ENCODE results near the gene ILK.
A peak's percentile ranks its signal among the peaks of the same experiment; 100 is the strongest.

ILK gene

DNA sequence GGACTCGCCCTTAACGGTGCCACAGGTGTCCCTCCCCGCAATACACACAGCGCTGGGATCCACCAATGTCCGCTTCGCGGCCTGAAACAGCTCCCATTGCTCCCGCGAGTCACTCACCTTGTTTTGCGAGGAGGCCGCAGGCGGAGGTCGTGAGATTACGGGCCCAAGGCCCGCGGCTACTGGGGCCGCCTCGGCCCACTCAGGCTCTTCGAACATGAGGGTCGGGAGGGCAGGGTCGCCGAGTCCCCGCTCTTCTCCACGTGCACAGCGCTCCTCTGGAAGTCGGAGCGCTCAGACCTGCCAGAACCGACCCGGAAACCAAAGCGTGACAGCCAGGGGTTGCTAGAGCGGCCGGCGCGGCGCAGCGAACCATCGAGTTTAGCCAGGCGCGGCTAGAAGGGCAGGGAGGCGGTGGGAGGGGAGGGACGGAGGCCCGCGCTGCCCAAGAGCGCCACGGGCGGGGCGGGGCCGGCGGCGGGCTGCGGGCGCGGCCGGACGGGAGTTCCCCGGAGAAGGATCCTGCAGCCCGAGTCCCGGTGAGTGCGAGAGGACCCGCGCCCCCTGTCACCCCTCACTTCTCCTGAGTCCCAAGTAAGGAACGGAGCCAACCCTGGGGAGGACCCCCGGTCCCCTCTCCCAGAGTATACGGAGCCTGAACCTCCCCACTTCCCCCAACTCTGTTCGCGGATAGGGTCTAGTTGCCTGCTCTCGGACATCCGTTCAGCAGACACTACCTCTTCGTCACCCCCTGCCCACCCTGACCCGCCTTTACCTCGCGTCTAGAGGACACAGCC is at the start of gene ILK, which contains the start of gene RRP8:
ILK (plus strand) TSS at position 488 of the 794 bp plus-strand sequence. CDS start 498 bp downstream, outside the sequence.
RRP8 (minus strand) TSS at position 330 of the 794 bp plus-strand sequence; CDS start at position 216, 114 bp downstream.
- DNase-seq, result peak; percentile 81

DNA sequence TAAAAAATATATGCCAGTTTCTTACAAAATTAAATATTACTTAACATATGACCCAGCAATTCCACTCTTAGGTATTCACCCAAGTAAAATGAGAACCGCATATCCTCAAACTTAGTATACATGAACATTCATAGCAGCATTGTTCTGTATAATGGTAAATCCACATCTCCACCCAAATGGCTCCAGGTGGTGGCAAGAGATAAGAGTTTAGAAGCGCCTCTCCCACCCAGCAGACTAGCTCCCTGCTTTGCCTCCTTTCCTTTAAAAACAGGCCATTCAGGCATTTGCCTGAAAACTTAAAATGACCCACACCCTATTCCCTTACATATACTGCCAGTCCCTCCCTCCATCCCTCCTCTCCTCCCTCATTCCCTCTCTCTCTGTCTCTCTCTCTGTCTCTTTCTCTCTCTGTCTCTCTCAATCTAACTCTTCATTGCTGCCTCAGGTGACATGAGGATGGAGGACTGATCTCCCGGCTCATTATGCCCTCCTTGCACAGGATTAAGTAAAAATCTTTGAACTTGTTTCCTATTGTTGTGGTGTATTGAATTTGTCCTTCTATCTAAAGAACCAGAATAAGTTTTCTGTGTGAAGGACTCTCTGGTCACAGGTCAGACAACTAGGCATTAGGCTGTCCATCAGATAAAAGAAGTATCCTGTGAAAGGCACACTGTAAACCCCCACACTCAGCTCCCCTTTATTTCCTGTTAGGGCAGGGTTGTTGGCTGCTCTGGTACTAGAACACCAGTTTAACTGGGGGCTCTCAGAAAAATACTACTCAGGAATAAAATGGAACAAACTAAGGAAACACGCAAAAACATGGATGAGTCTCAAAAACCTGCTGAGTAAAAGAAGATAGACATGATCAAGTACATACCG is 48.5 kb upstream of the ILK start:
- no peak for DNase-seq

DNA sequence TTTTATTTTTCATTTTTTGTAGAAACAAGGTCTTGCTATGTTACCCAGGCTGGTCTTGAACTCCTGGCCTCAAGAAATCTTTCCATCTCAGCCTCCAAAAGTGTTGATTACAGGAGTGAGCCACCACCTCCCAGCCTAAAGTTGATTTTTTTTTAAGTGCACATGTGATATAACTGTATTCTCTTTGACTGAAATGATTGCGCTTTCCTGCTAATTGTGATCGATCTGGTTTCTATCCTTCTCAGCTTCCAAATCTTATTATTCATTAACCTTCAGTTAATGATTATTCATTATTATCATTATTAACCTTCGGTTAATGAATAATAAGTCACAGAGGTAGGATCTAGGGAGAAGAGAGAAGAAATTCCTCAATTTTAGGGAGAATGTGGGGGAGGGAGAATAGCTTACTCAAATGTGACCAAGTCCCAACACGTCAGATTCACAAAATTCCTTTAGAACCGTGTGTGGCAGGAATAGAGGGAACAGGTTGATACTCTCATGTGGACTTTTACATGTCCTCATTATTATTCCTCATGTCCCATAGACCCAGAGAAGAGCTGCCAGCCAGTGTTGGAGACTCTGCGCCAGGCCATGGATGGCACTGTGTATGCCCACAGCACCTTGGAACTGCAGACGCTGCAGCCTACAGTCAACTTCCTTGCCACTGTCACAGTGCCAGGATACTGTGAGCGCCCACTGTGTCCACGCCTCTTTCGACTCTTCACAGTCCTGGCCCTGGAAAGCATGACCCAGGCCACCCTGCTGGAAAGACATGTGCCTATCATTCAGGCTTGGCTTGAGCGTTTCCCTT is 47.2 kb upstream of the ILK start:
- DNase-seq, result no peak

DNA sequence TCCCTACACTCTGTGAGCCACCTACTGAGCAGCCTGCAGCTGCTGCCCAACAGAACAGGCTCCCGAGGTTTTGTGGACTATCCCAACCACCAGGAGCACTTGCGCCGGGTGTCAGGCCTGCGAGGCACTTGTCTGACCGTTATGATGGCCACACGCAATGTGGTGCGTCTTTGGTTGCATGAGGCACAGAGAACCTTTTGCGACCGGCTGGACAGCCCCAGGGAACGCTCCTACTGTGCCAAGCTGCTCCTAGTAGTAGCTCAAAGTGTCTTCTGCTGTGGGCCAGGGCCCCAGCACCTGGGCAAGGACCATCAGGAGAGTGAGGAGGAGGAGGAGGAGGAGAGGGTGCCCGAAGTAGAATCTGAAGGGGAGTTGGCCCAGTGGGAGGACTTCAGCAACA is 46.5 kb upstream of the ILK start:
- DNase-seq, result no peak

DNA sequence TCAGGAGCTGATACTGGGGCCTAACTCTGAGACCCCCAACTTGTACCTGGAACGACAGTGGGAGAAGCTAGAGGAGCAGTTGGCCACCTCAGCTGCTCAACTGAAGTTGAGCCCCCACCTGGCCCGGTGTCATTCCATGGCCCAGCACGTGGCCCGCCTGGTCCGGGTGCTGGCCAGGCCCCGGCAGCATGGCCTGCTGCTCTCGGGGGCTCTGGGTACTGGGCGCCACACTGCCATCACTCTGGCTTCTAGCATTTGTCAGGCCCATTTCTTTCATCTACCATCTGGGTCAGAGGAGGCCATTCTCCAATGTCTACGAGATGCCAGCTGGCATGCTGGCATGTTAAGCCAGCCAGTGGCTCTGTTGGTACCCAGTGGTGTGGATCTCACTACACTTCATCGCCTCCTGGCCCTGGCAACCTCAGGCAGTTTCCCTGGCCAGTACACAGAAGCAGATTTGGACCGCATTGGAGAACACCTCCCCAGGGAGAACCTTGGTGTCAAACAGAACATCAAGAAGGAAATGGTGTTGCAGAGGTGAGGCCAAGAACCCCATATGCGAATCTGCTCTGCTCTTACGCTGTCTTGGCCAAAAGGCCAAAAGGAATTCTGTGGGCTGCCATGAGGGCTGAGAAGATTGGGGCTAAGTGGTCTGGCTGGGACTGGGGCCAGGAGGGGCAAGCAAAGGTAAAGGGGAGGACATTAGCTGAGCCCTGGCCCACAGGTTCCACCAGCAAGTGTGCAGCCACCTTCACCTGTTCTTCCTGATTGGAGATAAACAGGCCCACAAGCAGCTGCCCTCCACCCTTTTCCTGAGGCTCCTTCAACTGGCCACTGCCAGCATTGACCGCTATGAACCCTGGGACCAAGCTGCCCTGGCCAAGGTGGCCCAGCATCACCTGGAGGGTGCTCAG is 45.6 kb upstream of the ILK start:
- DNase-seq, result no peak

DNA sequence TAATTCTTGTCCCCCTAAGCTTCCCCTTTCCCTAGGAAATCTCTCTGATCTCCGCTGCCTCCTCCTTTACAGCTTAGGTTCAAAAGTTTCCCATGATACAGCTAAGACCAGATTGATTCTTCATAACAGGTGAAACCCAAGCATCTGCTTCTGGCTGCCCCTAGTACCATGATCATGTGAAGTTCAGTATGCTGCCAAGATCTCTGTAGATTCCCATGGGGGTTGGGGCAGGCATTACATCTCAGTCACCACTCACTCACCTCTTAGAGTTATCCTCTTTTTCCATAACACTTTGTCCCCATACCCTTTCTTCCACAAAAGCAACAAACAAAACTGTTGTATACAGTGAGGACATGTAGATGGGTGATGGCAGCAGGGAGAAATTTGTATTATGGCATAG is 44.2 kb upstream of the ILK start:
- DNase-seq, result no peak

DNA sequence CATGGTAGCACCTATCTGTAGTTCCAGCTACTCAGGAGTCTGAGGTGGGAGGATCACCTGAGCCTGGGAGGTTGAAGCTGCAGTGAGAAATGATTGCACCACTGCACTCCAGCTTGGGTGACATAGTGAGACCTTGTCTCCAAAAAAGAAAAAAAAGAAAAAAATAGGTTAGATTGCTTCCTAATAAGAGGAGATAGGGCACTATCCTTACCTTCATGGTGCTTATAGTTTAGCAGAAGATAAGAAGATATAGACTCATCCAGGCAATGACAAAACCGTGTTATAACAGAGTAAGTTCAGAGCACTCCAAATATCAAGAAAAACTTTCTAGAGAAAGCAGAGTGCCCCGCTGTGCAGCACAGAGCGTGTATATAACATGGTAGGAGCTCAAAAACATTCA is 42.3 kb upstream of the ILK start:
- DNase-seq, result no peak

DNA sequence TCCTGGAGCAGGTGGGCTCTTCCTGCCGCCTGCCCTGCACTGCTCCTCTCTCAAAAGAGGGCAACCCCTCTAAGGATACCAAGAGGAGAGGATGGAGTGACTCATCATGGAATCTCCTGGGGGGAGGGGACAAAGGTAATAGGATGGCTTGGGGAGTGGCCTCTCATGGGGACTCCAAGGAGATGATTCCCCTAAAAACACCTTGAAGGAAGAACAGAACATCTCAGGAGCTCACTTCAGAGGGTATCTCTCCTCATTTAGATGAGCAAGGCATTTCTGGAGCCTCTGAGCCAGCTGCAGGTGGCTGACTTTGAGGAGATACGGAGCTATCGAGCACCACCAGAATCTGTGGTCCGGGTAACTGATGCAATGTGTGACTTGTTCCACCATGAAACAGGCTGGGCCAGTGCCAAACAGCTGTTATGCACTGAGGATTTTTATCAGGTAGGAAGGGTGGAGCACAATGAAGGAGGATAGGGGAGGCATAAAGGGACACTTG is 40.4 kb upstream of the ILK start:
- no peak for DNase-seq

DNA sequence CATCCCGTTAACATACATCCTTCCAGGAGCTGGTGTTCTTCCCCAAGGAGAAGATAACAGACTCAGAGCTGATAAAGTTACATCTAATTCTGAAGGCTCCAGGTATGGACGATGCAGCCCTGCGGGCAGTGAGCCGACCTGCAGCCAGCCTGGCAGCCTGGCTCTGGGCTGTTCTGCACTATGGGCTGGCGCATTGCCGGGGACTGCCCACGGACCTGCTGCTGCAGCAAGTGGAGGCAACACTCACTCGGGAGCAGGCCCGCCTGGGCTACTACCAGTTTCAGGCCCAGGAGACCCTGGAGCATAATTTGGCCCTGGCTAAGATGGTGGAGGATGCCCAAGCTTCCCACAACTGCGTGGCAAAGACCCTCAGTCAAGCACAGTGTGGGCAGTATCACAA is 39.9 kb upstream of the ILK start:
- no peak for DNase-seq

DNA sequence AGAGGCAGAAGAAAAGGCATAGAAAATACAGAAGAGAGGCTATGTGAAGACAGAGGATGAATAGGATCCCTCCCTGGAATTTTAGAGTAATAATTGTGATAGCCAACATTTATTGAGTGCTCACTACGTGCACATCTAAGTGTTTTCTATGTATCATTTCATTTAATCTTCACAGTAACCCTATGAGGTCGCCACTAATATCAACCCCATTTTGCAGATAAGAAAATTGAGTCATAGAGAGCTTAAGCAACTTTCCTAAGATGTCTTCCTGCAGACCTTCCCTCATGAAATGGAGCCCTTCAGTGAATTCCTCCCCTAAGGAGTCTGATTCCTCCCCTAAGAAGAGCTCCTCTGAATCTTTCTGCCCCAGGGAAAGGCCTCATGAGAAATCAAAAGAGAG is 38.2 kb upstream of the ILK start:
- no peak for DNase-seq

DNA sequence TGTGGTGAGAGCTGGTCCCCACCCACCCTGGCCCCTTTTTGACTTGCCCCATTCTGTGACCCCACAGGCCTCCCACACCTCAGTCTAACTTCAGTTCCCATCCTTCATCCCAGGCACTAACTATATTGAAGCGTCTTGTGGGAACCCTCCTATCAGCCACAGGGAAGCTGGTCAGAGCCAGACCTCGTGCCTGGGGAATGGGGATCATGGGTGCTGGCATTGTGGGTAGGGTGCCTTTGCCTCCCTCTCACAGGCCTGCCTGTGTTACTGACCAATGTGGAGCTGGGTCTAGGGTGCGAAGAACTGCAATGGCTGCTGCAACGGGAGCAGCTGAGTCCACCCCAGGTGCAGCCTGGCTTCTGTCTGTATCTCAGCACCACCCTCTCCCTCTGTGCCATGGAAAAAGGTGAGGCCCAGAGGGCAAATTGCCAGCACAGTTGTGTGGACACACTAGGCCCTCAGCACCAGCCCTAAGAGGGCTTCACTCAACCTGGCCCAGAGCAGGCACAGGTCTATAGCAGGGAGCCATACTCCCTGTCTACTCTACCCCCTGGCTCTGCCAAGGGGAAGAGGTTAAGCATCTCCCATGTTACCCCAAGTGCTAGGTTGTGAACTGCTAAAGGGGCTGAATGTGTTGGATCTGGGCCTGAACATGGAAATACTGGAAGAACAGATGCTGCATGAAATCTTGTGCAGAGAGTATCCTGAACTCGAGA is 37.4 kb upstream of the ILK start:
- DNase-seq, result no peak

DNA sequence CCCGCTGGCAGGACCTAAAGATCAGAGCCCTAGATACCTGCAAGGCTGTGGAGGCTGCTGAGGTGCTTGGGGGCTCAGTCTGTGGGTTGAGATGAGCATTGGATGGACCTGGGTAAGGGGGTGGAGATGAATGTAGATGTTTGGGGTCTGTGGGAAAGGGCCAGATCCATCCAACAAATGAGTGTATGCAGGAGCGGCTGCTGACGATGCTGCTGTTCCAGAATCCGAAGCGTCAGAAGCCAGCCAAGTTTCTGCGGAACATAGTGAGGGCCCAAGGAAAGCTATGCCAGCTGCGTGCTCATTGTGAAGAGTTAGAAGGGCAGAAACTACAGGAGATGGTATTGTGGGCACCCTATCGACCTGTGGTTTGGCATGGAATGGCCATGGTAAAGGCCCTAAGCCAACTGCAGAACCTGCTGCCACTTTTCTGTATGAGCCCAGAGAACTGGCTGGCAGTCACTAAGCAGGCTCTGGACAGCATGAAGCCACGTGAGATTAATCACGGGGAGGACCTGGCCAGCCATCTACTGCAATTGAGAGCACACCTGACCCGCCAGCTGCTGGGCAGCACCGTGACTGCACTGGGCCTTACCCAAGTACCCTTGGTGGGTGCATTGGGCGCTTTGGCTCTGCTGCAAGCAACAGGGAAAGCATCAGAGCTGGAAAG is 36.7 kb upstream of the ILK start:
- no peak for DNase-seq

DNA sequence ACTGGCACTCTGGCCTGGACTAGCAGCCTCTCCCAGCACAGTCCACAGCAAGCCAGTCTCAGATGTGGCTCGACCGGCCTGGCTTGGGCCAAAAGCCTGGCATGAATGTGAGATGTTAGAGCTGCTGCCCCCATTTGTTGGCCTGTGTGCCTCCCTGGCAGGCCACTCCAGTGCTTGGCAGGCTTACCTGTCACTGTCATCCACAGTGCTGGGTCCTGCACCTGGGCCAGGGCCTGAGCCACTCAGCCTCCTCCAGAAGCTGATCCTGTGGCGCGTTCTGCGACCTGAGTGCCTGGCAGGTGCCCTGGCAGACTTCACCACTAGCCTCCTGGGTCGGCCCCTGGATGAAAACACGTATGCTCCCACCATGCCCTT is 36.2 kb upstream of the ILK start:
- no peak for DNase-seq

DNA sequence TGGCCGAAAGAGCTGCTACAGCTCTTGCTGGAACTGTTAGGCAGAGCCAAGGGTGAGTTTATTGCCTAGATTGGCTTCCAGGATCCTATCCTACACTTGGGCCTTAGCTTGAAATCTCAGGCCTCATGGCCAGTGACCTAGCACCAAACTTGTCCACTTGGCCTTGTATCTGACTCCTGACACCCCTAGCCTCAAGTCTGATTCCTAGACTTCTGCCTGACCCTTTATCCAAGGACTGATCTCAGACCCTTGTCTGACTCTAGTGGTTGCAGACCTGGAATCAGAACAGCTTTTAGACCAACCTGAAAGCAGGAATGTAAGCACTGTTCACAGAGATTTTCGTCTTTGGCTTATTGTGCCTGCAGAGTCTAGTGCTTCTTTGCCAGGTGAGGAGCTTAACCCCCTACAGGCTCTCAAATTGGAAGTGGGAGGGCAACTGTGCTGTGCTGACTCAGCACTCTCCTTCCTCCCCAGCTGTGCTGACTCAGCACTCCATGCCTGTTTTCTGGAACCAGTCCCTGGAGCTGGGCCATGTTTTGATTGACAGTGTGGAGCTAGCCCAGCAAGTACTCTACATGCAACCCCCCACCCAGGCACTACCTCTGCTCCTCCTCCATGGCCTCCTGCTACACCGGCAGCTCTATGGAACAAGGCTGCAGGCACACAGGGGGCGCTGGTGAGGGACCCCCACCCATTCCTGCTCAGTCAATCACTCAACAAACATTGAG is 35.2 kb upstream of the ILK start:
- no peak for DNase-seq

DNA sequence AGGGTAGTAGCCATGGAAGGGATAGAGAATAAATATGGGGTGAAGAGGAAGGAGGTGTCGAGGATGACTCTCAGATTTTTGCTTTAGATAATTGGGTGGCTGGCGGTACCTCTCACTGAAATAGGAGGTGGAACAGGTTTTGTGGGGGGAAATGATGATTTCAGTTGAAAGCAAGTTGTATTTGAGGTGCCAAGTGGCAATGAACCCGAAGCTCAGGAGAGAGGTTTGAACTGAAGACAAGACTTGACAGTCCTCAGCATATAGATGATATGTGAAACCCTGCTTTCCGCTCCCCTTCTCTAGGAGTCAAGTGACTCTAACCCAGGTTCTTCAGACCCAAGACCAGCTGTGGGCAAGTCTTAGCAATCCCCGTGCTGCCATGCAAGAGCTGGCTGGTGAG is 33.9 kb upstream of the ILK start:
- no peak for DNase-seq

DNA sequence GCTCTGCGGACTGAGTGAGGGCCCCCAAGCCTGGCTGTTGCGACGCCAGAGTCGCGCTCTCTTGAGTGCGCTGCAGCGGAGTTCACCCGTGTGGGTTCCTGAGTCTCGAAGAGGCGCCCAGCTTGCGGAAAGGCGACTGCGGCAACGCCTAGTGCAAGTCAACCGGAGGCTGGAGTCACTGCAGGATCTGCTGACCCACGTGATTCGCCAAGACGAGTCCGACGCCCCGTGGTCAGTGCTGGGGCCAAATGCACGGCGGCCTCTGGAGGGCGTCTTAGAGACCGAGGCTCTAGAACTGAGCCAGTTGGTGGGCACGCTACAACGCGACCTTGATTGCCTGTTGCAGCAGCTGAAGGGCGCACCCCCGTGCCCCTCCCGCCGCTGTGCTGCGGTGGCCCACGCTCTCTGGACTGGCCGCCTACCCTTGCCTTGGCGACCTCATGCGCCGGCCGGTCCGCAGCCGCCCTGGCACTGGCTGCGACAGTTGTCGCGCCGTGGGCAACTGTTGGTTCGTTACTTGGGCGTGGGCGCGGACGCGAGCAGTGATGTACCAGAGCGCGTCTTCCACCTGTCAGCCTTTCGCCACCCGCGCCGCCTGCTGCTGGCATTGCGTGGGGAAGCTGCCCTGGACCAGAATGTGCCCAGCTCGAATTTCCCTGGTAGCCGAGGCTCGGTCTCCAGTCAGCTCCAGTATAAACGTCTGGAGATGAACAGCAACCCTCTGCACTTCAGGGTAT is 32.7 kb upstream of the ILK start:
- no peak for DNase-seq

DNA sequence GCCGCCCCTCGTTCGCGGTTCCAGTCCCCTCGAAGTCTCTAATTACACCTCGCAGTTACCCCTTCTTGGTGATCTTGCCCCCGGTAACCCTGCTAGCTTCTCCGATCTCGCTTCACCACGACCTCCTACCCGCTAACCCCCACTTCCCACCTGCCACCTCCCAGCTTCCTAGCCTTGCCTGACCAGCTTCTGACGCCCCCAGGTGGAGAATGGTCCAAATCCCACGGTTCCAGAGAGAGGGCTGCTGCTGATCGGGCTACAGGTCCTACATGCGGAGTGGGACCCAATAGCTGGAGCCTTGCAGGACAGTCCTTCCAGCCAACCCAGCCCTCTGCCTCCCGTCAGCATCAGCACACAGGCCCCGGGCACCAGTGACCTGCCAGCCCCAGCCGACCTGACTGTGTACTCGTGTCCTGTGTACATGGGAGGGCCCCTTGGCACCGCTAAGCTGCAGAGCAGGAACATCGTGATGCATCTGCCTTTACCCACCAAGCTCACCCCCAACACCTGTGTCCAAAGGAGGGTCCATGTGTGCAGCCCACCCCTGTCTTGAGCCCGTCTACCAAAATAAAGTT is 32.1 kb upstream of the ILK start:
- no peak for DNase-seq

DNA sequence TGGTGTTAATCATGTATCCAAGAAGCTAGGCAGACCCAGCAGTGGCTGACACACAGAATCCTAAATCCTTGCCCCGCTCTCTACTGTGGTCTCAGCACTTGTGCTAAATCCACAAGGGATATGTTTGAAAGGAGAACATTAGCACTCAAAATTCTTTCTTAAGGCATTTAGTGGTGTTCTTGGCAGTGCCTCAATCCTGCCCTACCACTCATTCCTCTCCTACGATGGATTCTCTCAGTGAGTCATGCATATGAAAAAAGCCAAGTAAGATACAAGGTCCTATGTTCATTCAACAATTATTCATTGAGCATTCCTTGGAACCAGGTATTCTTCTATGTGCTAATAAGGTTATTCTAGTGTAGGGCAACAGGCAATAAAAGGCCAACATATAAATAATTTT is 31.4 kb upstream of the ILK start:
- DNase-seq, result no peak
